NCI-H1694 treated with DMSO at 0.1 percent for 48 hours (cell line): Measurements from ENCODE around the gene ZNF446.
"Not testable (repeated sequence)": the region's sequence is repeated elsewhere in the genome, so short reads cannot be mapped to it uniquely, and the experiment has no call there.

Experiments used
- DNase-seq: peaks from one replicate; lab custom pipeline; 2025; lab: John Stamatoyannopoulos, UW

Gene ZNF446

GRCh38 chr19:58470837-58471543 lies 5.2 kb upstream of the ZNF446 start:
- DNase-seq, result not testable (repeated sequence)

GRCh38 chr19:58471736-58472135 lies 4.4 kb upstream of the ZNF446 start:
- DNase-seq, result no peak

- no peak for DNase-seq
These were observed 2.4 kb upstream of the ZNF446 start for GRCh38 chr19:58473775-58474174.

- DNase-seq, result no peak
These were observed 1.7 kb upstream of the ZNF446 start for GRCh38 chr19:58474291-58474996.

- DNase-seq, result no peak
These were observed 997 bp upstream of the ZNF446 start for GRCh38 chr19:58474997-58475713.

GRCh38 chr19:58476498-58477015 lies 405 bp downstream of the ZNF446 start:
- no peak for DNase-seq

GRCh38 chr19:58477130-58477529 lies 978 bp downstream of the ZNF446 start:
- no peak for DNase-seq

- no peak for DNase-seq
These were observed 1.7 kb downstream of the ZNF446 start for GRCh38 chr19:58477871-58478270.

- DNase-seq, result no peak
These were observed 3.2 kb downstream of the ZNF446 start for GRCh38 chr19:58479303-58479702.

GRCh38 chr19:58479736-58480480 lies 3.8 kb downstream of the ZNF446 start:
- DNase-seq, result no peak

GRCh38 chr19:58480481-58480830 lies 4.3 kb downstream of the ZNF446 start:
- DNase-seq, result no peak

- DNase-seq, result no peak
These were observed 4.7 kb downstream of the ZNF446 start for GRCh38 chr19:58480831-58481230.

GRCh38 chr19:58482372-58482771 lies 6.2 kb downstream of the ZNF446 start:
- DNase-seq, result no peak

GRCh38 chr19:58483776-58484175 lies 7.6 kb downstream of the ZNF446 start:
- no peak for DNase-seq

GRCh38 chr19:58484349-58484748 lies 8.2 kb downstream of the ZNF446 start:
- not testable (repeated sequence) for DNase-seq

- DNase-seq, result no peak
These were observed 15.2 kb downstream of the ZNF446 start for GRCh38 chr19:58491393-58491792.

GRCh38 chr19:58492265-58492664 lies 16.1 kb downstream of the ZNF446 start:
- DNase-seq, result no peak

GRCh38 chr19:58497634-58498170 lies 21.6 kb downstream of the ZNF446 start:
- DNase-seq, result no peak

GRCh38 chr19:58498316-58499020 lies 22.3 kb downstream of the ZNF446 start:
- DNase-seq, result no peak

GRCh38 chr19:58499021-58499927 lies 23.1 kb downstream of the ZNF446 start:
- peak; percentile 94 for DNase-seq
